GM19455 (cell line): ENCODE results near the gene NIPAL3.
"Not testable (repeated sequence)": the region's sequence is repeated elsewhere in the genome, so short reads cannot be mapped to it uniquely, and the experiment has no call there.

Experiments
- ATAC-seq: cut with Tn5 transposase; IDR thresholded peaks from one replicate; pipeline ENCODE4 v1.9.1; 2021; ENCODE audit not compliant: unreplicated experiment

NIPAL3 gene

DNA sequence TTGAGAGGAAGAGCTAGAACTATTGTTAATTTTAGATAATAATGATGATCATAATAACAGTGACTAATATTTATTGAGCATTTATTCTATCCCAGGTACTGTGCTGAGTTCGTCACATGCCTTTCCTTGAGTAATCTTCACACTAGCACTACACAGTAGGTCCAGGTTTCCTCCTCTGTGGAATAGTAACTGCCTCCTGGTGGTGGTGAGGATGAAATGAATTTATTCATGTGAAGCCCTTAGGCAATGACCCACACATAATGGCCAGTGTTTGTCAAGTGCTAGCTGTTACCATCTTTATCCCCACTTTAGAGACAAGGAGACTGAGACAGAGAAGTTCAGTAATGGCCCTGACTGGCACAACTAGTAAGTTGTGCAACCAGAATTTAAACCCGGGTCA is 5.9 kb downstream of the NIPAL3 start:
- ATAC-seq = no peak

DNA sequence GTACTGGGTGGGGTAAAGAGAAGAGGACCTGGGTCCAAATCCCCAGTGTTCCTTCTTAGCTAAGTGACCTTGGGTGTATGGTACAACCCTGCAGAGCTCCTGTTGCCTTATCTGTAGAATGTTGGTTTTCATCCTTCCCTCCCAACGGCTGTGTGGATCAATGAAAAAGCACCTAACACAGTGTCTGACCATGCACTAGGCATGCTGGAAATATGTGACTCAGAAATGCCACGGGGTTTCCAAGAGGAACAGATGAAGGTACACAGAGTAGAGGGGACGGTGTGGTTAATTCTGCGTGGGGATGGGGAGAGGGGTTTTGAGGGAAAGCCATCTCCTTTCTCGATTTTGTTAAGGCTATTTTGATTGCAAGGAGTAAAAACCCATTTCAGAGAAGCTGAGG is 8.6 kb downstream of the NIPAL3 start:
- ATAC-seq = no peak

DNA sequence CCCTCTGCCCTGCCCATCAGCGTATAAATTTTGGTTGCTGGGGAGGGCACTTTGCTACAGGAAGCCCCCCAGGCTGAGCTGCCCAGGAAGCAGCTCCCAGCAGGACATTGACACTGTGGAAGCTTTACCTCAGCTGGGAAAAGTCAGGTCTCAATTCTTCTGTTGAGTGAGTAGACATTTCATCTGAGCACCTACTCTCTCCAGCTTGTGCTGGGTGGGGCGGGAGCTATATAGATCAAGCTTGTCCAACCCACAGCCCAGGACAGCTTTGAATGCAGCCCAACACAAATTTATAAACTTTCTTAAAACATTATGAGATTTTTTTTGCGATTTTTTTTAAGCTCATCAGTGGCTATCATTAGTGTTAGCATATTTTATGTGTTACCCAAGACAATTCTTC is 9.4 kb downstream of the NIPAL3 start:
- no peak for ATAC-seq

DNA sequence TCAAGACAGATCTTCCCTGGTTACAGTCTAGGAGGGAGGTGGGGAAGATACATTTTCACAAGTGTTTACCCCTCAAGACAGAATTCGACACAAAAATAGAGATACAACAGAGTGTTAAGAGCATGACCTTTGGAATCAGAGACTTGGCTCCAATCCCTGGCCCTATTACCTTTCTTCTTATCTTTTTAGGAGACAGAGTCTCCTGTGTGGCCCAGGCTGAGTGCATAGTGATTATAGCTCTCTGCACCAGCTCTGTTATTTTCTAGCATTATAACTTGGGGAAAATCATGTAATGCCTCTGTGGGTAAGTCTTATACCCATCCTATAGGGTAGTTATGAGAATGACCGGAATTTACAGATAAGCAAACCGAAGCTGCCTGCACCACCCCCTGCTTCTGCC is 9.8 kb downstream of the NIPAL3 start:
- no peak for ATAC-seq

DNA sequence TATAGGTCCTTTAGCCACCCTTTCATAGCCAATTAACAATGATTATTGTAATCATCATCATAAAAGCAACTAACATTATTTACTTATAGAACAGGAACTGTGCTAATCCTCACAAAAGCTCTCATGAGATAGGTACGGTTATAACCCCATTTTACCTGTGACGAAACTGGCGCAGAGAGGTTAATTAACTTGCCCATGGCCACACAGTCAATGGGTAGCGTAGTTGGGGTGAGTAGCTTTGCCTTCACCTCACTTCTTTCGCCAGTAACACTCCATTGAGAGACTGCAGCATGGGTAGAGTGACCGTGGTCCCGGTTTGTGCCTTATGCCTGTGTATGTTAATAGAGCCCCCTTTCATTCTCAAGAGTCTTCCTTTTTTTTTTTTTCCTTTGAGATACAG is 10.3 kb downstream of the NIPAL3 start:
- no peak for ATAC-seq

DNA sequence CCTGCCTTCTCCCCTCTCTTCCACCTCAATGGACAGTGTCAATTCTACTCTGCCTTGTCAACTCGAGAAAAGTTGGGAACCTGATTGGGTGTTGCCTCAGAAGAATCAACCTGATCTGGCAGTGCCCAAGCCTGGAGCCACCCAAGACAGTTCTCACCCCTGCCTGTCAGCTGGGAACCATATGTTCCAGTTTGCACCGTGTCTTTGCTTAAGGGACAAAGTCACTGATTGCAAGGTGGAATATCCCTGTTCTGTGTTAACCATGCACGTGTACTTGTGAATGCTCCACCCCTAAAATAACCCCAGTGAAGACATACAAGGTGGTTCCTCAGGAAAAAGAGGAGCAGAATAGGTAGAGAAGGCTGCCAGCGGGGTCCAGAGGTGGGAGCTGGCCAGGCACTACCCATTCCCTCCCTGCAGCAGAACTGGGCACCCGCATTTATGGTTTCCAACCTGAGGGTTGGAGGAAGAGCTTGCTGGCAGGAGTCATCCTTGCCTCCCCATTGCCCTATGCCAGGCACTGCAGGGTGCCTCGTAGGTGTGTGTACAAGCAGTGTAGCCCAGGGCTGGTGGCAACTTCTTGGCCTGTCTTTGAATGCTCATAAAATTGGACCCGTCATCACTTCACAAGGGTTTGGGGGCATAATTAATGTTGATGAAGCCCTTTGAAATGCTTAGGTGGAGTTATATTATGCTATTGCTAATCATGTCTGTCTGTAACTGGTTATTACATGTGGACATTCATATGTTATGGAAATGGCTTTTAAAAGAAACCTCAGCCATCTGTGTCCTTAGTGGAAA is 11.3 kb downstream of the NIPAL3 start:
- no peak for ATAC-seq

DNA sequence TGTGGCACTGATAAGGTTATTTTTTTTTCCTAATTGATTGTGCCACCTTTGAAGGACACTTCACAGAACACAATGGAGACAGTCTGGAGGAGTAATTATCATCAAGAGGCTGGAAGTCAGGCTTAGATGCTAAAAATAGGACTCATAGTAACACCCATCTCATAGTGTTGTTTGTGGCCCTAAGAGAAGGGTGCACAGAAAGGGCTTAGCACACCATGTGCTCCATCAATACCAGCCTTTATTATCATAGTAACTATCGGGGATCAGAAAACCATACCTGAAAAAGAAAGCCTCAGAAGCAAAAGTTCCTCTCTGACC is 11.9 kb downstream of the NIPAL3 start:
- ATAC-seq = no peak

DNA sequence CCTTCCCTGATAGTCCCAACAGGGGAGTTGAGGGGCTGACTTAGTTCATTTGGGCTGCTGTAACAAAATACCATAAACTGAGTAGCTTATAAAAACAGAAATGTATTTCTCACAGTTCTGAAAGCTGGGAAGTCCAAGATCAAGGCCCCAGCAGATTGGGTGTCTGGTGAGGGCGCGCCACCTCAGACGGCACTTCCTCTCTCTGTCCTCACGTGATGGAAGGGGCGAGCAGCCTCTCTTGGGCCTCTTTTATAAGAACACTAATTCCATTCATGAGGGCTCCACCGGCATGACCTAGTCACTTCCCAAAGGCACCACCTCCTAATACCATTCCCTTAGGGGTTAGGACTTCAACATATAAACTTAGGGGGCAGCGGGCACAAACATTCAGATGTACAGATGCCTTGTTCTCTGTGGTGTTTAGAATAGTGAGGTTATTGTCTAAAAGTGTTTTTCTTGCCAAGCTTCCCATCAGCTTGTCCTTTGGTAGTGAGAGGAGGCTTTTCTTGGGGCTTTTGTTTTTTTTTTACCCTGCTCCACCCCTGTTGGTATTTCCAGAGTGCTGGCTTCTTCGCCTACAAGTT is 20.3 kb downstream of the NIPAL3 start:
- ATAC-seq = no peak

DNA sequence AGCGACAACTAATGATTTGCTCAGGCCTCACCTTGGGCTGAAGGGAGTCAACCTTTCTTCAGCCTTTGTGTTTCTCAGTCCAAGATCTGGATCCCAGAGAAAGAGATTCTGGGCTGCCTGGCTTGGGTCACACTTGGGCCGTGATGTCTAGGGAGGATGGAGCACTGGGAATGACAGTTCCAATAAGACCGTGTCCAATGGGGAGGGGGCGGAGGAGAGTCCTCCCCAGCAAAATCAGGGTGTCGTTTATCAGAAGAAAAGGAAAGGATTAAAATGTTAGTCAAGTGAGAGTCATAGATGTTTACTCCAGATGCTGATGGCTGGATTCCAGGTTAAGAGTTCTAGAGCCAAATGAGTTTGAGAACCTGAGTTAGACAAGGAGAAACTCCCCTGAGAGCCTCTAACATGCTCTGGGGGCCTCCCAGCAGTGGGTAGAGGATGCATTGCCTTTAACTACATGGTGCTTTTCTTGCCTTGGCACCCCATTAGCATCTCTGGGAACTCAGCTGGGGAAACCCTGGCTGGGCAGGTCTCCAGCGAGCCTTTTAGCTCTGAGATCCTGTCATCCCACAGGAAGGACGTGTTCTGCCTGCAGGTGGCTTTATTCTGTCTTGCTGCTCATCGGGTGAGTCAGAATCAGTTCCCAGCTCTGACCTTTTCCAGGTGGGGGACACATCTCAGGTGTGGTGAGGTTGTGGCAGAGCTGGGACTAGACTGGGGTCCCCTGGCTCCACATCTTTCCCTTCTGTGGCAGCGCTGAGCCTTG is 22.2 kb downstream of the NIPAL3 start:
- ATAC-seq = no peak

DNA sequence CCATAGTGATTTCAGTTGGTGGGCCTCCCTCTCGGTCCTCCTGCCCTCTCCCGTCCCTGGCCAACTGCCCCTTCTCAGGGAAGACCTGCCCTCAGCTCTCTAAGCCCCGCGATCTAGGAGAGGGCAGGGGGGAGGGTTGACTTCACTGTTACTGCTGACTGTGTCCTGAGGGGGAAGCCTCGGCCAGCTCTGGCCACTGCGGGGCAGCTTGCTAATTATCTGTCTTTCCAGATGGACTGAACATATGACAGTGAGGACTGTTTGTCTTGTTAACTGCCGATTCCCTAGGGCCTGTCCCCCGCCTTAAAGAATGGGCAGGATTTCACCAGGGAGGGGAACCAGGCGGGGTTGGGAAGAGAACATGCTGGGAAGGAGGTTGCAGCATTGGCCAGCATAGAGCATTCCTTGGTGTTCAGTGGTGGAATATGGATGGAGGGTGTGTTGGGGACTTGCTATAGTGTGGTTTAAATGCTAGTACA is 22.9 kb downstream of the NIPAL3 start:
- no peak for ATAC-seq

DNA sequence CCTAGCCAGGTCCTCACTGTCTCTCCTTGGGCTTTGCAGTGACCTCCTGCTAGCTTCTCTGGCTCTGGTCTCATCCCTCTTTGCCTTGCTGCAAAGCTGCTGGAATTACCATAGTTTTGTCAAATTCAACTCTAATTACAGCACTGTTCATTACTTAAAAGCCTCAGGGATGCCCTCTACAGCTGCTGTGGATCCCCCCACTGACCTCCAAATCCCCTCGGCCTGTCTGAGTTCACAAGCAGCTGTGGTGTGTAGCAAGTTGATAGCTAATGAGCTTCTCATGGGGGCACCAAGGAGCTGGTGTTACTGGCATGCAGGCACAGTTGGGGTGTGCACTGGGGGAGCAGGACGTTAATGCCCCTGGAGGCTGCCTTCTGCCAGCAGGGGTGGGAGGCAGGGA is 24.8 kb downstream of the NIPAL3 start:
- ATAC-seq = no peak

DNA sequence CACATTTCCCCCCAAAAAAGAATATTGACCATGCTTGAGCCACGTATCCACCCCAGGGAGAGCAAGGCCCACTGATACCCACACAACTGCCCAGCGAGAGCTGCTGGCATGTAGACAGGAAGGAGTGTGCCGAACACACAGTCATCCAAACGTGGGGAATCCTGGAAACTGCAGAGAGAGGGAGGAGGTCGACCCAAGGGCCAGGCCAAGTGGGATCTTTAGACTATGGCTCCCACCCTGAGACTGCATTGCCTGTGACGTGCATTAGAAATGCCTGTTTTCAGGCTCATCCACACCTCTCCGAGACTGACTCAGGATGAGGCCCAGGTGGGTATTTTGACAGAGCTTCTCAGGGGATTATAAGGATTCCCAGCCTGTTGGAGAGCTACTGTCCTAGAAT is 25.9 kb downstream of the NIPAL3 start:
- ATAC-seq = no peak

DNA sequence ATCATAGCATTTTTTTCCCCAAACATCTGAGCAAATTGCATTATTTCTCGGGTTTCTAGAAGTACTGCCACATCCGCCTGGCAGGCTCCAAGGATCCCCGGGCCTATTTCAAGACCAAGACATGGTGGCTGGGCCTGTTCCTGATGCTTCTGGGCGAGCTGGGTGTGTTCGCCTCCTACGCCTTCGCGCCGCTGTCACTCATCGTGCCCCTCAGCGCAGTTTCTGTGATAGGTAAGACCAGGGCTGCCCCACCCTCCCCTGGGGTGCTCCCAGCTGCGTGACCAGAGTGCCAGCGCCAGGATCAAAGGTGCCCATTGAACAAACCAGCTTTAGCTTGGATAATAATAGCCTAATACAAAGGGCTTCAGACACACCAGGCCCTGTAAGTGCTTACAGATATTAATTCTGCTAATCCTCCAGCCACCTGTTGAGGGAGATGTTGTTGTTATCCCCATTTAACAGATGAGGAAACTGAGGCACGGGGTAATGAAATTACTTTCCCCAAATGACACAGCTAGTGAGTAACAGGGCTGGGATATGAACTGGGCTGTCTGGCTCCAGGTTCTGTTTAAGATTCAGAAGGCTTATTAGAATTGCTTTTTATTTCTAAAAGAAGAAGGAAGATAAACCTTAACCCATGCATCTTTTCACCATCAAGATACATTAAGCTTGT is 26.5 kb downstream of the NIPAL3 start:
- no peak for ATAC-seq

DNA sequence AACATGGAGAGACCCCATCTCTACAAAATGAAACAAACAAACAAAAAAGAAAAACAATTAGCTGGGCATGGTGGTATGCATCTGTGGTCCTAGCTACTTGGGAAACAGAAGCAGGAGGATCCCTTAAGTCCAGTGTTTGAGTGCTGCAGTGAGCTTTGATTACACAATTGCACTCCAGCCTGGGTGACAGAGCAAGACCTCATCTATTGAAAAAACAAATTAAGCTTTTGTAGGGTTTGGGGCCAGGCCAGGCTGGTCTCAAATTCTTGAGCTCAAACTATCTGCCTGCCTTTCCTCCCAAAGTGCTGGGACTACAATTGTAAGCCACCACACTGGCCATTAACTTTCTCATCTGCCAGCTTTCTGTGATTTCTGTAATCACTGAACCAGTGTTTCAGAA is 27.2 kb downstream of the NIPAL3 start:
- ATAC-seq = no peak

DNA sequence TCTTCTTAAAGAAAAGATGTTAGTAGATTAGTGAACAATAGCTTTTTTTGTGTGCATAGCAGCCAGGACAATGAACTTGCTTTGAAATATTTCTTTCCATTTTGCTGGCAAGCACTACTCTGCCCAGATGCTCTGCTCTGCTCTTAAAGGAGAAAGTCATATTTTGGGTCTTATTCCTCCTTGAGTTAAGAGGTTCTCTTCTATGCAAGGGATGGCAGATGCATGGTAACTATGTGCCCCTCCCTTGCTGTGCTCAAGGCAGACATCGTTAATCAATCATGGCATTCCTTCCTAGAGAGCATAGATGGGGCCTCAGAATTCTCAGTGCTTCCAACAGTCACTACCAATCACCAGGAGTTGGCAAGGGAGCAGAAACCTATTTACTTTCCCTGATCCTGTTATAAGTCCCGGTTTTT is 27.6 kb downstream of the NIPAL3 start:
- no peak for ATAC-seq

DNA sequence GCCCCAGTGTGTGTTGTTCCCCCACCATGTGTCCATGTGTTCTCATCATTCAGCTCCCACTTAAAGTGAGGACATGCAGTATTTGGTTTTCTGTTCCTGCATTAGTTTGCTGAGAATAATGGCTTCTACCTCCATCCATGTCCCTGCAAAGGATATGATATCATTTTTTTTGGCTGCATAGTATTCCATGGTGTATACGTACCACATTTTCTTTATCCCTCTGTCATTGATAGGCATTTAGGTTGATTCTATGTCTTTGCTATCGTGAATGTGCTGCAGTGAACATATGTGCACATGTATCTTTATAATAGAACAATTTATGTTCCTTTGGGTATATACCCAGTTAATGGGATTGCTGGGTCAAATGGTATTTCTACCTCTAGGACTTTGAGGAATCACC is 30.8 kb downstream of the NIPAL3 start:
- not testable (repeated sequence) for ATAC-seq

DNA sequence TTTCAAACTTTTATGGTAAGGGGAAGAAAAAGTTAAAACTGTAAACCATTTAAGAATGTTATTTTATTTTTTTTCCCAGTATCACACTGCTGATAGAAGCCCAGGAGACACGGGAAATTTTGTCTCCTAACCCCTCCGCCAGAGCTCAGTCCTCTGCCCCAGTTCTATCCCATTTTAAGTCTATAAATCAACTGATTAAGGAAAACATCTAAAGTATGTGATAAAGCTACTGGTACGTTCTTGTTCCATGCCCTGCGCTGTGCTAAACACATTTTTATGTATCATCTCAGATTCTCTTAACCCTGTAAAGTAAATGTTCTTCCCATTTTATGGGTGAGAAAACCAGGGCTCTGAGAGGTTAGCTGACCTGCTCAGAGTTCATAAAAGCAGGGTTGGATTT is 34.7 kb downstream of the NIPAL3 start:
- ATAC-seq = no peak

DNA sequence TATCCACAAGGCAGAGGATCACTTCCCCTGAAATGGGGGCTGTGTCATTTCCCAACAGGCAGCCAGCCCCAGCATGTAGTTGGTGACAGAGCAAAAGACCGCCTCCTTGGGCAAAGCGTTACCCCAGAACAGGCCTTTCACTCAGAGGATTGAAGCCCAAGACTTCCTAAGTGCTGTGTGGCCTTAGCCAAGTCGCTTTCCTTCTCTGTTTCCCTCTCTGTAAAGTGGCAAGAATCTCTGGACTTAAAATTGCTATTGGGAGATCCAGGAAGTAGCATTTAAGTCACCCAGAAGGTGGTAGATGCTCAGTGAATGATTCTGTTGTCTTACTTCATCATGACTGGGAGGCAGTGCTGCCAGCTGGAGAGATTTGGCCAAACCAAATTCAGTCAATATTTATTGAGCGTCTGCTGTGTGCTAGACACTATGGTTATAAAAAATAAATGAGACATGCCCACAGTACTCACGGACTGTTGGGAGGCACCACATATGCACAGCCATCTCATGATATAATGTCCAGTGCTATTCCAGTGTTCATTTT is 35.3 kb downstream of the NIPAL3 start:
- ATAC-seq = no peak

DNA sequence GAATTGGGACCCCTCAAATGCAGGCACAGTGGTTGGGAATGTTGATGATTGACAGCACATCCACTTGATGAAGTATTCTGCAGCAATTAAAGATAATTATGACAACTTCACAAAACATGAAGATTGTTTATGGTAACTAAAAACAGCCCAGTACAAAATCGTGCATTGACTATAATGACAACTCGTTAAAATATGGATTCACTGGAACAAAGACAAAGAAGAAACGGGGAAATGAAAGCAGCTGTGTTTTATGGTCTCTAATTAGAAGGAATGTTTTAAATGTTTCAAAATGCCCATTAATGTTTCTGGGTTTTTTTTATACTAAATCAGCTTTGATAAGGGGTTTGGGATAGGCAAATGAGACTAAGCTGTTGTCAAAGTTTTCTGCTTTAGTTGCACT is 36.1 kb downstream of the NIPAL3 start:
- ATAC-seq = no peak

DNA sequence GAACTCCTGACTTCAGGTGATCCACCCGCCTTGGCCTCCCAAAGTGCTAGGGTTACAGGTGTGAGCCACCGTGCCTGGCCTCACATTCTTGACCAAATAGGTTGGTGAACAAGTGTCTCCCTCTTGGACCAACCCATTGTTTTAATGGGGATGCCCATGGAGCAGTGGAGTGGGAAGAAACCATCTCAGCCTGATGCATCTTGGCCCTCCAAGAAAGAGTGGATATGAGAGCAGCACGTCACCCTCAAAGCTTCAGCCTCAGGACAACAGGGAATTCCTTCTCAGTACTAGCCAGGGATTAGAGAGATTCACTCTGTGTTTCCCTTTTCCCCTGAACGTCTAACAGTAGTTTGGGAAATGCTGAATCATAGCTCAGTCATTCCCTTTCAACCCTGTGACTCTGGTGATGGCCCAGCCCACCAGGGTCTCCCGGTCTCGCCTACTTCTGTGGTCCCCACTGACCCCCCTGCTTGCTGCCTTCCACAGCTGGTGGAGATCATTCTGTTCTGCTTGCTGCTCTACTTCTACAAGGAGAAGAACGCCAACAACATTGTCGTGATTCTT is 37.4 kb downstream of the NIPAL3 start:
- no peak for ATAC-seq

DNA sequence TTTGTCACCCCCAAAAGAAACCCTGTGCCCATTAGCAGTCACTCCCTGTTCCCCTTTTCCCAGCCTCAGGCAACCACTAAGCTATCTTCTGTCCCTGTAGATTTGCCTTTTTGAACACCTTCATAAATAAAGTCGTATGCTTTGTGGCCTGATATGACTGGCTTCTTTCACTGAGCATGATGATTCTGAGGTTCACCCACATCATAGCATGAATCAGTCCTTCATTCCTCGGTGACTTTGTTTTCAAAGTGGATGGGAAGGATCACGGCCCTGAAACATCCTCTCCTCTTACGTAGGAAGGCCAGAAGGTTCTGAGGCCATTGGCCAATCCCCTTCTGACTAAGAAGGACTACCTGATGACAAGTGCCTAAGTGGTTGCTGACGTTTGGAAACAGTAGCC is 39.1 kb downstream of the NIPAL3 start:
- no peak for ATAC-seq
